Cardiac muscle cell (in vitro differentiated cells and primary cell): ENCODE data around the gene TRPT1. TPM values are rescaled to one million over a fixed set of nuclear protein-coding genes. Genes with fewer than 3 reads are reported as not detected.

Experiments used
- DNase-seq, 2 donors: peaks; one replicate each; pipeline versions ENCODE4 v3.0.0 to v3.0.0-alpha.2; 2010 to 2017; ENCODE audit warnings: low read depth in 1 of 2, low spot score in 1 of 2
- H3K27ac ChIP-seq: fragments of 200-600 bp; sonication (generic); 2 replicates; pipeline ENCODE4 v1.5.1; 2016
- H3K27me3 ChIP-seq: fragments of 200-600 bp; sonication (generic); 2 replicates; pipeline ENCODE4 v1.6.0; 2016; ENCODE audit warnings: control low read depth
- H3K36me3 ChIP-seq: fragments of 200-600 bp; sonication (generic); 2 replicates; pipeline ENCODE4 v1.5.1; 2016; ENCODE audit warnings: control low read depth
- H3K4me1 ChIP-seq: fragments of 200-600 bp; sonication (generic); 2 replicates; pipeline ENCODE4 v1.8.1; 2017; ENCODE audit warnings: low read depth, mild to moderate bottlenecking, mixed run types
- H3K4me3 ChIP-seq: fragments of 200-600 bp; sonication (generic); 2 replicates; pipeline ENCODE4 v1.5.1; 2016; ENCODE audit warnings: mild to moderate bottlenecking
- H3K9me3 ChIP-seq: fragments of 200-600 bp; sonication (generic); 2 replicates; pipeline ENCODE4 v1.5.1; 2017; ENCODE audit warnings: low read depth, mild to moderate bottlenecking, control low read depth
- CTCF ChIP-seq: IDR thresholded peaks from 2 replicates; pipeline ENCODE4 v1.5.1; 2012; ENCODE audit warnings: low read depth, mild to moderate bottlenecking, low read length
- polyA plus RNA-seq: library from polyadenylated mRNA; unstranded; fragments of >200 nt; fragmentation: Nextera tagmentation; extraction: Ambion mirVana; gene quantifications from 2 replicates; pipeline ENCODE4 v1.2.1, GENCODE V29; 2016
- total RNA-seq: library from RNA; depleted of rRNA; stranded (reverse); fragments of >200 nt; gene quantifications from 2 replicates; pipeline ENCODE4 v1.2.3, GENCODE V29; 2016

Gene TRPT1
- total and polyA plus RNA-seq, 2 experiments from 2014 or later, result 117 to 161 TPM

GRCh38 chr11:64204464-64204989 is 21.5 kb downstream of the TRPT1 start:
- DNase-seq, result peak; percentile 92 to 98
- Histone ChIP-seq H3K36me3 (peaks cover 40% of the 10 kb centered on the region), H3K9me3 (no peaks in the 10 kb centered on the region), H3K4me1 (peaks cover 2% of the 10 kb centered on the region), H3K4me3 (no peak overlapping the region), H3K27me3 (no peaks in the 10 kb centered on the region), H3K27ac (peak overlapping the region; percentile 25)
- TF ChIP-seq CTCF, result peak; percentile 78

GRCh38 chr11:64204080-64204440 is 21.9 kb downstream of the TRPT1 start:
- Histone ChIP-seq H3K27ac (no peak overlapping the region), H3K36me3 (peaks cover 41% of the 10 kb centered on the region), H3K9me3 (no peaks in the 10 kb centered on the region), H3K4me3 (no peak overlapping the region), H3K27me3 (no peaks in the 10 kb centered on the region), H3K4me1 (peaks cover 2% of the 10 kb centered on the region)
- TF ChIP-seq CTCF, result no peak
- DNase-seq, result no peak

- no peak overlapping the region for H3K4me3 ChIP-seq
- no peaks in the 10 kb centered on the region for H3K9me3 ChIP-seq
- no peak for TF ChIP-seq CTCF
- no peak overlapping the region for H3K27ac ChIP-seq
- H3K36me3 ChIP-seq, result peaks cover 44% of the 10 kb centered on the region
- H3K4me1 ChIP-seq, result peaks cover 2% of the 10 kb centered on the region
- DNase-seq, result no peak
- H3K27me3 ChIP-seq, result no peaks in the 10 kb centered on the region
Observed at GRCh38 chr11:64203421-64204079, 22.4 kb downstream of the TRPT1 start.

GRCh38 chr11:64202992-64203391 is 23.0 kb downstream of the TRPT1 start:
- Histone ChIP-seq H3K4me3 (no peak overlapping the region), H3K4me1 (peaks cover 2% of the 10 kb centered on the region), H3K36me3 (peaks cover 49% of the 10 kb centered on the region), H3K27me3 (no peaks in the 10 kb centered on the region), H3K27ac (no peak overlapping the region), H3K9me3 (no peaks in the 10 kb centered on the region)
- no peak for TF ChIP-seq CTCF
- DNase-seq, result no peak

- H3K27ac ChIP-seq, result peak overlapping the region; percentile 39
- no peak for DNase-seq
- no peak for TF ChIP-seq CTCF
- peaks cover 63% of the 10 kb centered on the region for H3K36me3 ChIP-seq
- H3K4me1 ChIP-seq, result peaks cover 2% of the 10 kb centered on the region
- no peak overlapping the region for H3K4me3 ChIP-seq
- no peaks in the 10 kb centered on the region for H3K9me3 ChIP-seq
- H3K27me3 ChIP-seq, result no peaks in the 10 kb centered on the region
Observed at GRCh38 chr11:64201543-64201942, 24.4 kb downstream of the TRPT1 start.
